Glutamatergic neuron (in vitro differentiated cells): ENCODE results near the gene TRIM5. TPM values are rescaled to one million over a fixed set of nuclear protein-coding genes. Genes with fewer than 3 reads are reported as not detected.

Experiments
- DNase-seq: peaks from one replicate; pipeline ENCODE4 v3.0.0; 2022
- H3K27ac Mint-ChIP-seq: one replicate; pipeline ENCODE4 v1.8.0; 2020; ENCODE audit warnings: mild to moderate bottlenecking, mixed read lengths, inconsistent platforms; ENCODE audit not compliant: unreplicated experiment
- H3K27me3 Mint-ChIP-seq: one replicate; pipeline ENCODE4 v1.8.0; 2020; ENCODE audit warnings: mild to moderate bottlenecking, moderate library complexity, mixed read lengths, inconsistent platforms; ENCODE audit not compliant: unreplicated experiment
- H3K36me3 Mint-ChIP-seq: one replicate; pipeline ENCODE4 v1.8.0; 2020; ENCODE audit warnings: mild to moderate bottlenecking, mixed read lengths, inconsistent platforms; ENCODE audit not compliant: unreplicated experiment
- H3K4me1 Mint-ChIP-seq: one replicate; pipeline ENCODE4 v1.8.0; 2020; ENCODE audit warnings: mild to moderate bottlenecking, low read depth, mixed read lengths, inconsistent platforms; ENCODE audit not compliant: unreplicated experiment
- H3K4me3 Mint-ChIP-seq: one replicate; pipeline ENCODE4 v1.8.0; 2020; ENCODE audit warnings: mild to moderate bottlenecking, mixed read lengths, inconsistent platforms; ENCODE audit not compliant: unreplicated experiment
- H3K9me3 Mint-ChIP-seq: one replicate; pipeline ENCODE4 v1.8.0; 2020; ENCODE audit warnings: mild to moderate bottlenecking, moderate library complexity, mixed read lengths, inconsistent platforms; ENCODE audit not compliant: unreplicated experiment
- total RNA-seq: library from RNA; stranded (reverse); fragmentation: NEBNext Ultra II Directional; extraction: Animal tissue kit (Norgen Biotek cat#: 25700); gene quantifications from one replicate; pipeline ENCODE4 v1.2.1, GENCODE V29; 2021; ENCODE audit not compliant: unreplicated experiment
- TF ChIP-seq, protein P1 (sequence below): fragments of 200-600 bp; sonication (generic); IDR thresholded peaks from one replicate; pipeline ENCODE4 v1.5.0; 2021; ENCODE audit not compliant: partially characterized antibody, unreplicated experiment

The TRIM5 gene
- total RNA-seq, 1 donor from 2014 or later: 2.6 TPM

DNA sequence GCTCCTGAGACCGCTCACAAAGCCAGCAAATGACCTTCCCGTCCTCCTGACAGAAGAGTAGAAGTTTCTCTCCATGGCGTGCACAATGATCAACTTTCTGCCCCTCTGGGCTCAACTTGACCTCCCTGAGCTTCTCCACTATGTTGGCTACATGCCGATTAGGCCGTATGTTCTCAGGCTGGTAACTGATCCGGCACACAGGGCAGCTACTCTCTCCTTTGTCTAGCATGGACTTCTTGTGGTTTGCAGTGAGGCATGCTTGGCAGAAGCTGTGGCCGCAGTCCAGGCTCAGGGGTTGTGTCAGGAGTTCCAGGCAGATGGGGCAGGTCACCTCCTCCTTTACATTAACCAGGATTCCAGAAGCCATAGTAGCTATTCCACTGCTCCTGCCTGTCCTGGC is 5.1 kb downstream of the TRIM5 start:
- no peak overlapping the region for H3K27ac Mint-ChIP-seq
- H3K27me3 Mint-ChIP-seq: no peaks in the 10 kb centered on the region
- DNase-seq: no peak
- H3K9me3 Mint-ChIP-seq: no peaks in the 10 kb centered on the region
- TF ChIP-seq, protein P1, sequence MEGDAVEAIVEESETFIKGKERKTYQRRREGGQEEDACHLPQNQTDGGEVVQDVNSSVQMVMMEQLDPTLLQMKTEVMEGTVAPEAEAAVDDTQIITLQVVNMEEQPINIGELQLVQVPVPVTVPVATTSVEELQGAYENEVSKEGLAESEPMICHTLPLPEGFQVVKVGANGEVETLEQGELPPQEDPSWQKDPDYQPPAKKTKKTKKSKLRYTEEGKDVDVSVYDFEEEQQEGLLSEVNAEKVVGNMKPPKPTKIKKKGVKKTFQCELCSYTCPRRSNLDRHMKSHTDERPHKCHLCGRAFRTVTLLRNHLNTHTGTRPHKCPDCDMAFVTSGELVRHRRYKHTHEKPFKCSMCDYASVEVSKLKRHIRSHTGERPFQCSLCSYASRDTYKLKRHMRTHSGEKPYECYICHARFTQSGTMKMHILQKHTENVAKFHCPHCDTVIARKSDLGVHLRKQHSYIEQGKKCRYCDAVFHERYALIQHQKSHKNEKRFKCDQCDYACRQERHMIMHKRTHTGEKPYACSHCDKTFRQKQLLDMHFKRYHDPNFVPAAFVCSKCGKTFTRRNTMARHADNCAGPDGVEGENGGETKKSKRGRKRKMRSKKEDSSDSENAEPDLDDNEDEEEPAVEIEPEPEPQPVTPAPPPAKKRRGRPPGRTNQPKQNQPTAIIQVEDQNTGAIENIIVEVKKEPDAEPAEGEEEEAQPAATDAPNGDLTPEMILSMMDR: no peak
- H3K4me1 Mint-ChIP-seq: peaks cover 1% of the 10 kb centered on the region
- no peaks in the 10 kb centered on the region for H3K36me3 Mint-ChIP-seq
- no peak overlapping the region for H3K4me3 Mint-ChIP-seq

DNA sequence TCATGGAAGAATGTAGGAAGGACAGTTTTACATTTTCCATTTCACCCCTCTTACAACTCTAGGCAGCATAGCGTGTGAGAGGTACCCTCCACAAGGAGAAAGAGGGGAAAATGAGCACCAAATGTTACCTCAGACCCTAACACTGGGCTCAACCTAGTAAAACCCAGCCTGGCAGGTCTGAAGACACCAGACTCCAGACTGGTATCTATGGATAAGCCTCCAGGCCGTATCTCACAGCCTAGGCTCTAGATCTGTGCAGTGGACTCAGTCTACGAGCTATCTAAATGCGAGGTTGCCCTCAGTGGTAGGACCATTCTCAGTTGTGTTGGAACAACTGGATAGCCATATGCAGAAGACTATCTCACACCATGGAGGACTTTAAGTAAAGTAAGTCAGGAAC is 10.5 kb downstream of the TRIM5 start:
- Mint-ChIP-seq H3K36me3 (no peaks in the 10 kb centered on the region), H3K4me1 (no peaks in the 10 kb centered on the region)

DNA sequence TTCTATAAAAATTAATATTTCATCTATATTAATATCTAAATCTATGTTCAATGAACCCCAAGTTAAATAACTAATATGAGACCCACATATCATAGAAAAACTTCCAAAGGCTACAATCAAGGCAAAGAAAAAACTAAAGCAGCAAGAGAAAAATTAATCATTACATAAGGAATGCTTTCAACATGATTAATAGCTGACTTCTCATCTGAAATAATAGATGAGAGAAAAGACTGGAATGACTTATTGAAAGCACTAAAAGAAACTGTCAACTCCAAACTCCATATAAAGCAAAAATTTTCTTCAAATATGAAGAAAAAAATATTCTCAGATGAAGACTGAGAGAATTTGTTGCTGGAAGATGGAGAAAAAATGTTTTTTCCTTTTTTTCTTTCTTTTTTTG is 13.0 kb downstream of the TRIM5 start:
- no peaks in the 10 kb centered on the region for H3K4me1 Mint-ChIP-seq
- no peaks in the 10 kb centered on the region for H3K36me3 Mint-ChIP-seq
- DNase-seq: no peak
- TF ChIP-seq, protein P1: no peak
- no peak overlapping the region for H3K27ac Mint-ChIP-seq
- H3K9me3 Mint-ChIP-seq: no peaks in the 10 kb centered on the region
- H3K4me3 Mint-ChIP-seq: no peak overlapping the region
- H3K27me3 Mint-ChIP-seq: no peaks in the 10 kb centered on the region

More for the DNA sequence above, 10.5 kb downstream of the TRIM5 start:
- Mint-ChIP-seq H3K27ac (no peak overlapping the region), H3K27me3 (no peaks in the 10 kb centered on the region), H3K4me3 (no peak overlapping the region), H3K9me3 (no peaks in the 10 kb centered on the region)
- no peak for DNase-seq
- TF ChIP-seq, protein P1: no peak

DNA sequence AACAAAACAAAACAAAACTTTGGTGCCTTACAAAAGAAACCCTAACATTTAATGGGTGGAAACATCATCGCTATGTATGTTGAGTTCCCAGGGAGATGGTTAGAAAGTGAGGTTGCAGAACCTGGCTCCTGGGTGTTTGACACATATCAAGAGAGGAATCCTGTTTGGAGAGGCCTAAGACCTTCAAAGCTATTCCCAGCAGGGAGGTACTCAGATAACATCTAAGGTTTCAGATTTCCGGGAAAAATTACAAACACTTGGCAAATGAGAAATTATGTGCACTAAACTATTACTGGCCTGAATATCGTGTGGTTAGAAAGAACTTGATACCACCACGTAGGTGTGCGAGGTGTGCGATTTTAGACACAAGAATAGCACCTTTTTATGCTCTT is 18.5 kb downstream of the TRIM5 start:
- DNase-seq: no peak
- Mint-ChIP-seq H3K27ac (no peak overlapping the region), H3K36me3 (no peaks in the 10 kb centered on the region), H3K4me1 (no peaks in the 10 kb centered on the region), H3K9me3 (no peaks in the 10 kb centered on the region), H3K27me3 (no peaks in the 10 kb centered on the region), H3K4me3 (no peak overlapping the region)
- TF ChIP-seq, protein P1: no peak

DNA sequence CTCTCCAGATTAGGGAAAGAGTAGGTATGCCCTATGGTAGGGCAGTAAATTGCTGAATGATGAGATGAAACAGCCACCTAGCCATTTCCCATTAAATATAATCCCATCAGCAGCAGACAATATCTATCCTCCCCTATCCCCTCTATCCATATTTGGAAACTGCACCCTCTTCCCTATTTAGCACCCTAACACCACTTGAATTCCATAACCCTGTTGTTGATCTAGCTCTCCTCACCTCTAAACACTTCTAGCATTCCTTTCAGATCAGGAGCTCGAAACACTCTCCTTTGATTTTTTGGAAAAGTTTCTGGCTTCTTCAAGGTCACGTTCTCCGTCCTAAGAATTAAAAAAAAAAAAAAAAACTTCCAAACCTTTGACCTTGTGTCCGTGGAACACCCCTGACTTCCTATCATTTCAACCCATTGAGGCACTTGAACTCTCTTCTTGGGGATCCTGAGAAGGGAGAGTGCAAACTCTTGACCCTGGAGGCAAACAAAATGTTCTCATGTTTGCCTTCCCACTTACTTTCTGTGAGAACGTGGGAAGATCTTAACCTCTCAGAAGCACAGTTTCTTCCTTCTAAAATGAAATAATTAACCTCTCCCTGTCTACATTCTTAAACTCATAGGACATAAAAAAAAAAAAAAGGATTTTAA is 19.0 kb downstream of the TRIM5 start:
- TF ChIP-seq, protein P1: no peak
- no peaks in the 10 kb centered on the region for H3K36me3 Mint-ChIP-seq
- no peaks in the 10 kb centered on the region for H3K27me3 Mint-ChIP-seq
- peaks cover 2% of the 10 kb centered on the region for H3K9me3 Mint-ChIP-seq
- no peak overlapping the region for H3K4me3 Mint-ChIP-seq
- H3K4me1 Mint-ChIP-seq: no peaks in the 10 kb centered on the region
- H3K27ac Mint-ChIP-seq: no peak overlapping the region
- DNase-seq: no peak
